HCT116 (cell line): ENCODE results near the gene GABBR1. TPM values are rescaled to one million over a fixed set of nuclear protein-coding genes. Genes with fewer than 3 reads are reported as not detected.

Experiments
- ATAC-seq: fragments of 200-7000 bp; cut with Tn5 transposase; 2 replicates; pipeline ENCODE4 v1.9.1; 2020; ENCODE audit warnings: mild to moderate bottlenecking, moderate library complexity
- BruUV-seq: library from RNA; stranded (reverse); fragments of 400-500 nt; replicated peaks from 2 replicates; lab custom pipeline; 2021; lab: Mats Ljungman, UMichigan
- CTCF ChIA-PET: fragments of 300-600 bp; sonication (Branson Sonifier 250); formaldehyde crosslinking; loops from one replicate; lab custom pipeline; 2021; ENCODE audit warnings: antibody characterized with exemption; lab: Charles Lee
- POLR2A ChIA-PET: fragments of 300-600, 350-600 bp; sonication (Branson Sonifier 250); formaldehyde crosslinking; loops from one replicate; lab custom pipeline; 2021; ENCODE audit warnings: antibody characterized with exemption; lab: Charles Lee
- RAD21 ChIA-PET, 2 experiments: fragments of 300-600 bp; sonication (Branson Sonifier 250); formaldehyde crosslinking; loops; one replicate each; lab custom pipeline; 2023; ENCODE audit warnings: low total read pairs in 2 of 2; ENCODE audit not compliant: uncharacterized antibody in 2 of 2, unreplicated experiment in 2 of 2, low non-redundant PET in 1 of 2; lab: Charles Lee
- DNase-seq: peaks from one replicate; pipeline ENCODE4 v3.0.0-alpha.2; 2010; ENCODE audit warnings: low read depth, low spot score
- H2AFZ ChIP-seq: fragments of 200-600 bp; shearing (Covaris generic), sonication (generic); 2 replicates; pipeline ENCODE4 v1.6.1; 2017; ENCODE audit warnings: low read depth, mixed run types, mixed read lengths, antibody characterized with exemption, low read length; ENCODE audit not compliant: poor library complexity, severe bottlenecking
- H3K27ac ChIP-seq: 2 replicates; pipeline ENCODE4 v1.5.1; 2012; ENCODE audit warnings: low read depth, low read length
- H3K27me3 ChIP-seq: fragments of 200-600 bp; sonication (generic); 2 replicates; pipeline ENCODE4 v1.6.1; 2016; ENCODE audit warnings: mixed run types, low read length, mixed read lengths; ENCODE audit not compliant: insufficient read depth
- H3K36me3 ChIP-seq, 2 experiments: fragments of 200-500 bp in 1 of 2; fragments of 200-600 bp in 1 of 2; sonication (Bioruptor generic) in 1 of 2; sonication (generic) in 1 of 2; 2 replicates each; pipeline versions ENCODE4 v1.5.1 to v1.6.1; 2014 to 2016; ENCODE audit warnings: low read length in 2 of 2, inconsistent platforms in 1 of 2, mixed read lengths in 1 of 2, mixed run types in 1 of 2; ENCODE audit not compliant: insufficient read depth in 2 of 2, control insufficient read depth in 1 of 2
- H3K4me1 ChIP-seq, 2 experiments: fragments of 200-600 bp in 1 of 2; sonication (generic) in 1 of 2; 2 replicates each; pipeline versions ENCODE4 v1.5.1 to v1.6.1; 2012 to 2017; ENCODE audit warnings: low read length in 2 of 2, inconsistent platforms in 1 of 2, mild to moderate bottlenecking in 1 of 2, mixed read lengths in 1 of 2, mixed run types in 1 of 2, moderate library complexity in 1 of 2; ENCODE audit not compliant: insufficient read depth in 2 of 2, control insufficient read depth in 1 of 2
- H3K4me2 ChIP-seq: fragments of 200-600 bp; sonication (generic); 2 replicates; pipeline ENCODE4 v1.6.1; 2017; ENCODE audit warnings: mixed run types, low read length, mixed read lengths
- H3K4me3 ChIP-seq, 2 experiments: fragments of 200-600 bp in 1 of 2; sonication (generic) in 1 of 2; replicated peaks in 1 of 2; 2 replicates each; pipeline ENCODE4 v1.5.1; 2011 to 2016; ENCODE audit warnings: low read length in 2 of 2, control low read depth in 1 of 2, low read depth in 1 of 2, mild to moderate bottlenecking in 1 of 2, mixed read lengths in 1 of 2, mixed run types in 1 of 2
- H3K79me2 ChIP-seq: fragments of 200-600 bp; sonication (generic); 2 replicates; pipeline ENCODE4 v1.6.1; 2017; ENCODE audit warnings: mild to moderate bottlenecking, mixed run types, low read length, moderate library complexity, mixed read lengths; ENCODE audit not compliant: insufficient read depth
- H3K9ac ChIP-seq: fragments of 200-600 bp; sonication (generic); 2 replicates; pipeline ENCODE4 v1.6.1; 2016; ENCODE audit warnings: low read length, mixed read lengths
- H3K9me2 ChIP-seq: fragments of 200-600 bp; sonication (generic), shearing (Covaris generic); 2 replicates; pipeline ENCODE4 v1.6.1; 2017; ENCODE audit warnings: mixed run types, mild to moderate bottlenecking, moderate library complexity; ENCODE audit not compliant: insufficient read depth
- H3K9me3 ChIP-seq, 2 experiments: fragments of 200-500 bp in 1 of 2; fragments of 200-600 bp in 1 of 2; sonication (Bioruptor generic) in 1 of 2; sonication (generic) in 1 of 2; 2 replicates each; pipeline ENCODE4 v1.6.1; 2014 to 2017; ENCODE audit warnings: low read length in 2 of 2, mixed read lengths in 2 of 2, inconsistent platforms in 1 of 2, low read depth in 1 of 2, mild to moderate bottlenecking in 1 of 2, mixed run types in 1 of 2, moderate library complexity in 1 of 2; ENCODE audit not compliant: control insufficient read depth in 1 of 2, insufficient read depth in 1 of 2
- H4K20me1 ChIP-seq: fragments of 200-600 bp; sonication (generic), shearing (Covaris generic); 2 replicates; pipeline ENCODE4 v1.6.1; 2017; ENCODE audit warnings: mixed run types, mild to moderate bottlenecking, moderate library complexity; ENCODE audit not compliant: insufficient read depth
- ATF3 ChIP-seq: IDR thresholded peaks from 2 replicates; pipeline ENCODE4 v1.6.1; 2012
- ELF1 ChIP-seq: IDR thresholded peaks from 2 replicates; pipeline ENCODE4 v1.6.1; 2012; ENCODE audit warnings: low read depth, borderline replicate concordance
- EZH2phosphoT487 ChIP-seq: fragments of 200-600 bp; IDR thresholded peaks from 2 replicates; pipeline ENCODE4 v1.6.1; 2018; ENCODE audit warnings: antibody characterized with exemption, borderline replicate concordance
- ZBTB33 ChIP-seq: IDR thresholded peaks from 2 replicates; pipeline ENCODE4 v1.6.1; 2011; ENCODE audit warnings: mild to moderate bottlenecking, low read length, moderate library complexity; ENCODE audit not compliant: insufficient replicate concordance; ENCODE audit errors: extremely low read depth
- intact Hi-C: fragments of 100-400 bp; cut with micrococcal nuclease; formaldehyde crosslinking; loops from 2 replicates; pipeline ENCODE4 v1.10.0; 2022
- total RNA-seq: library from RNA; stranded (reverse); gene quantifications from one replicate; pipeline ENCODE4 v1.2.1, GENCODE V29; 2021; ENCODE audit not compliant: unreplicated experiment

The GABBR1 gene
- total RNA-seq, 1 experiment from 2014 or later, result 43.4 TPM

GRCh38 chr6:29593199-29593855 is 39.7 kb downstream of the GABBR1 start (continued):
- TF ChIP-seq EZH2phosphoT487 (no peak), ZBTB33 (no peak), ATF3 (no peak)
- TF ChIP-seq, all 23 proteins: peak for 0

GRCh38 chr6:29591677-29592076 is 41.3 kb downstream of the GABBR1 start:
- Histone ChIP-seq H2AFZ (no peak overlapping the region), H3K4me2 (no peak overlapping the region), H3K27me3 (no peaks in the 10 kb centered on the region), H3K4me3 (no peak overlapping the region), H3K27ac (no peak overlapping the region), H3K4me1 (no peaks in the 10 kb centered on the region), H3K9me3 (no peaks in the 10 kb centered on the region), H3K9ac (no peak overlapping the region), H3K9me2 (no peaks in the 10 kb centered on the region), H3K36me3 (no peaks in the 10 kb centered on the region), H4K20me1 (no peaks in the 10 kb centered on the region), H3K79me2 (no peaks in the 10 kb centered on the region)
- ChIA-PET POLR2A (no interaction called here), CTCF (no interaction called here), RAD21 (no interaction called here)
- intact Hi-C loops, result no loop called here
- no peak for TF ChIP-seq ELF1
- no peak for DNase-seq
- no peak for ATAC-seq
- no TSS peak for BruUV-seq
